IPS-NIHi7 (cell line): ENCODE measurements around the gene RTEL1.

ENCODE experiments used
- DNase-seq: peaks from one replicate; pipeline ENCODE4 v3.0.0; 2012; ENCODE audit warnings: mixed read lengths; ENCODE audit errors: extremely low spot score

RTEL1 gene

GRCh38 chr20:63689046-63690002 is 31.2 kb downstream of the RTEL1 start:
- DNase-seq: no peak

GRCh38 chr20:63690003-63690897 is 32.1 kb downstream of the RTEL1 start:
- no peak for DNase-seq

GRCh38 chr20:63690898-63691710 is 33.0 kb downstream of the RTEL1 start:
- DNase-seq: no peak

- no peak for DNase-seq
Measured at GRCh38 chr20:63691711-63692435, 33.8 kb downstream of the RTEL1 start.

GRCh38 chr20:63692436-63693082 is 34.4 kb downstream of the RTEL1 start:
- no peak for DNase-seq

- no peak for DNase-seq
Measured at GRCh38 chr20:63693083-63693732, 35.1 kb downstream of the RTEL1 start.

GRCh38 chr20:63693733-63694583 is 35.8 kb downstream of the RTEL1 start:
- DNase-seq: no peak

- no peak for DNase-seq
Measured at GRCh38 chr20:63694584-63695423, 36.7 kb downstream of the RTEL1 start.

- no peak for DNase-seq
Measured at GRCh38 chr20:63695424-63696305, 37.6 kb downstream of the RTEL1 start.

GRCh38 chr20:63696306-63696627 is 38.2 kb downstream of the RTEL1 start:
- peak; percentile 92 for DNase-seq

GRCh38 chr20:63696628-63697356 is 38.7 kb downstream of the RTEL1 start, which contains the start of gene TNFRSF6B:
TNFRSF6B (plus strand) TSS chr20:63696652; CDS start chr20:63696768, 116 bp downstream.
- DNase-seq: no peak

- DNase-seq: no peak
Measured at GRCh38 chr20:63697357-63697867, 39.3 kb downstream of the RTEL1 start.

GRCh38 chr20:63697868-63698545 is 39.9 kb downstream of the RTEL1 start:
- DNase-seq: no peak

- DNase-seq: peak; percentile 66
Measured at GRCh38 chr20:63698739-63699465, 40.8 kb downstream of the RTEL1 start.
